ENCODE results near the gene DYNC2LI1.
A peak's percentile ranks its signal among the peaks of the same experiment; 100 is the strongest.
"Not testable (repeated sequence)": the region's sequence is repeated elsewhere in the genome, so short reads cannot be mapped to it uniquely, and the experiment has no call there.

Gene DYNC2LI1

GRCh38 chr2:43773876-43774613 is at the start of gene DYNC2LI1:
Gene DYNC2LI1 (plus strand): TSS chr2:43774039. CDS start chr2:43774139, 100 bp downstream.
- DNase-seq, result peak; percentile 86
- peak within 1 kb of the TSS; percentile 32; the same call in 1 of the 2 replicates for H3K27ac ChIP-seq (ENCODE audit: low read length)

GRCh38 chr2:43724728-43725526 is 48.9 kb upstream of the DYNC2LI1 start:
- no peaks in the 10 kb centered on the region for H3K79me2 ChIP-seq (ENCODE audit: low read length)
- no peaks in the 10 kb centered on the region for H3K9me2 ChIP-seq (replicated peaks; ENCODE audit: insufficient read depth, low read length)
- no peak overlapping the region for H3K4me2 ChIP-seq (ENCODE audit: low read depth, low read length)
- H3K36me3 ChIP-seq (replicated peaks; ENCODE audit: insufficient read depth, low read length), result no peaks in the 10 kb centered on the region
- H2AFZ ChIP-seq (ENCODE audit: low read length), result no peak overlapping the region
- H3K4me3 ChIP-seq (ENCODE audit: low read length), result no peak overlapping the region
- no peak overlapping the region for H3K27ac ChIP-seq (ENCODE audit: low read length)
- H3K9me3 ChIP-seq (replicated peaks; ENCODE audit: insufficient read depth, low read length), result no peaks in the 10 kb centered on the region
- no peak for TF ChIP-seq EZH2 (optimal IDR thresholded peaks at IDR 0.05; ENCODE audit: low read depth, low read length)
- TF ChIP-seq EZH2phosphoT487 (IDR thresholded peaks at IDR 0.05; ENCODE audit: low read length), result no peak
- TF ChIP-seq CTCF (IDR thresholded peaks at IDR 0.05; ENCODE audit: low read length), result no peak
- no peaks in the 10 kb centered on the region for H3F3A ChIP-seq (ENCODE audit: insufficient read depth, low read length)
- DNase-seq, result no peak
- H3K4me1 ChIP-seq (ENCODE audit: low read length), result no peaks in the 10 kb centered on the region
- no peaks in the 10 kb centered on the region for H4K20me1 ChIP-seq (ENCODE audit: insufficient read depth, low read length)
- H3K9ac ChIP-seq (ENCODE audit: low read length), result no peak overlapping the region
- no peaks in the 10 kb centered on the region for H3K27me3 ChIP-seq (replicated peaks; ENCODE audit: insufficient read depth, low read length)

More at GRCh38 chr2:43773876-43774613, at the start of gene DYNC2LI1:
- H3K36me3 ChIP-seq (replicated peaks; ENCODE audit: insufficient read depth, low read length), result no peaks in the 10 kb centered on the region
- no peak for TF ChIP-seq EZH2phosphoT487 (IDR thresholded peaks at IDR 0.05; ENCODE audit: low read length)
- no peak for TF ChIP-seq CTCF (IDR thresholded peaks at IDR 0.05; ENCODE audit: low read length)
- no peak for TF ChIP-seq EZH2 (optimal IDR thresholded peaks at IDR 0.05; ENCODE audit: low read depth, low read length)
- H3K9me2 ChIP-seq (replicated peaks; ENCODE audit: insufficient read depth, low read length), result no peaks in the 10 kb centered on the region
- peak within 1 kb of the TSS; percentile 65 for H3K9ac ChIP-seq (ENCODE audit: low read length)
- H3F3A ChIP-seq (ENCODE audit: insufficient read depth, low read length), result no peaks in the 10 kb centered on the region
- no peaks in the 10 kb centered on the region for H4K20me1 ChIP-seq (ENCODE audit: insufficient read depth, low read length)
- H3K9me3 ChIP-seq (replicated peaks; ENCODE audit: insufficient read depth, low read length), result no peaks in the 10 kb centered on the region
- peak within 1 kb of the TSS; percentile 95 for H2AFZ ChIP-seq (ENCODE audit: low read length)
- H3K27me3 ChIP-seq (replicated peaks; ENCODE audit: insufficient read depth, low read length), result no peaks in the 10 kb centered on the region
- peak within 1 kb of the TSS; percentile 86 for H3K4me3 ChIP-seq (ENCODE audit: low read length)
- no peaks in the 10 kb centered on the region for H3K4me1 ChIP-seq (ENCODE audit: low read length)
- no peaks in the 10 kb centered on the region for H3K79me2 ChIP-seq (ENCODE audit: low read length)
- H3K4me2 ChIP-seq (ENCODE audit: low read depth, low read length), result peak within 1 kb of the TSS; percentile 76

- no peaks in the 10 kb centered on the region for H3K79me2 ChIP-seq (ENCODE audit: low read length)
Observed at GRCh38 chr2:43725711-43726246, 48.1 kb upstream of the DYNC2LI1 start.

GRCh38 chr2:43726961-43727633 is 46.7 kb upstream of the DYNC2LI1 start:
- H3K79me2 ChIP-seq (ENCODE audit: low read length); H3K9me2 ChIP-seq (replicated peaks; ENCODE audit: insufficient read depth, low read length); H3K9ac ChIP-seq (ENCODE audit: low read length); H3K27me3 ChIP-seq (replicated peaks; ENCODE audit: insufficient read depth, low read length); H2AFZ ChIP-seq (ENCODE audit: low read length); H3K4me2 ChIP-seq (ENCODE audit: low read depth, low read length); H3F3A ChIP-seq (ENCODE audit: insufficient read depth, low read length); H3K27ac ChIP-seq (ENCODE audit: low read length); H3K4me1 ChIP-seq (ENCODE audit: low read length); H3K4me3 ChIP-seq (ENCODE audit: low read length); H3K9me3 ChIP-seq (replicated peaks; ENCODE audit: insufficient read depth, low read length); H3K36me3 ChIP-seq (replicated peaks; ENCODE audit: insufficient read depth, low read length); H4K20me1 ChIP-seq (ENCODE audit: insufficient read depth, low read length); DNase-seq: not testable (repeated sequence)

More at GRCh38 chr2:43725711-43726246, 48.1 kb upstream of the DYNC2LI1 start:
- TF ChIP-seq EZH2 (optimal IDR thresholded peaks at IDR 0.05; ENCODE audit: low read depth, low read length) (no peak), EZH2phosphoT487 (IDR thresholded peaks at IDR 0.05; ENCODE audit: low read length) (no peak)
- no peak overlapping the region for H3K4me3 ChIP-seq (ENCODE audit: low read length)
- no peak overlapping the region for H2AFZ ChIP-seq (ENCODE audit: low read length)
- H3K9ac ChIP-seq (ENCODE audit: low read length), result no peak overlapping the region
- DNase-seq, result no peak
- no peaks in the 10 kb centered on the region for H3K27me3 ChIP-seq (replicated peaks; ENCODE audit: insufficient read depth, low read length)
- no peaks in the 10 kb centered on the region for H3K9me3 ChIP-seq (replicated peaks; ENCODE audit: insufficient read depth, low read length)
- no peaks in the 10 kb centered on the region for H3K9me2 ChIP-seq (replicated peaks; ENCODE audit: insufficient read depth, low read length)
- no peaks in the 10 kb centered on the region for H3K36me3 ChIP-seq (replicated peaks; ENCODE audit: insufficient read depth, low read length)
- H3F3A ChIP-seq (ENCODE audit: insufficient read depth, low read length), result no peaks in the 10 kb centered on the region
- H3K27ac ChIP-seq (ENCODE audit: low read length), result no peak overlapping the region
- H3K4me2 ChIP-seq (ENCODE audit: low read depth, low read length), result no peak overlapping the region
- H3K4me1 ChIP-seq (ENCODE audit: low read length), result no peaks in the 10 kb centered on the region
- no peaks in the 10 kb centered on the region for H4K20me1 ChIP-seq (ENCODE audit: insufficient read depth, low read length)

Measured in MM.1S (cell line).